Esophagus squamous epithelium (tissue), 4 donors: ENCODE measurements around the gene FBXO42.

Experiments used
- CTCF ChIP-seq, 6 experiments: fragments of 450-650 bp in 4 of 6; fragments of 200-600 bp in 2 of 6; sonication (generic) in 2 of 6; IDR thresholded peaks; one replicate each; pipeline ENCODE4 v1.5.1; 2016 to 2019; ENCODE audit warnings: antibody characterized with exemption in 6 of 6, mild to moderate bottlenecking in 4 of 6, moderate library complexity in 4 of 6
- POLR2A ChIP-seq, 4 donors: fragments of 450-650 bp; IDR thresholded peaks; one replicate each; pipeline ENCODE4 v1.6.1; 2017; ENCODE audit warnings: antibody characterized with exemption in 4 of 4, mild to moderate bottlenecking in 4 of 4, moderate library complexity in 3 of 4

GRCh38 chr1:16281765-16282164 is 70.5 kb downstream of the FBXO42 start:
- no peak for TF ChIP-seq POLR2A (IDR thresholded peaks at IDR 0.05)
- TF ChIP-seq CTCF (IDR thresholded peaks at IDR 0.05), result no peak
